Bronchial epithelial cell (primary cell): ENCODE results near the gene CCDC188. TPM values are rescaled to one million over a fixed set of nuclear protein-coding genes. Genes with fewer than 3 reads are reported as not detected.

ENCODE experiments used
- DNase-seq: peaks from one replicate; pipeline ENCODE4 v3.0.0-alpha.2; 2010; ENCODE audit warnings: low read depth
- FAIRE-seq: peaks from 2 replicates; lab custom pipeline; 2011; peaks lifted over from hg19 to GRCh38; lab: Jason Lieb, UNC
- H3K27me3 ChIP-seq: 2 replicates; pipeline ENCODE4 v1.5.1; 2011; ENCODE audit warnings: low read length; ENCODE audit not compliant: control insufficient read depth, insufficient read depth
- H3K36me3 ChIP-seq: 2 replicates; pipeline ENCODE4 v1.5.1; 2011; ENCODE audit warnings: low read length; ENCODE audit not compliant: control insufficient read depth, insufficient read depth
- H3K4me3 ChIP-seq: 2 replicates; pipeline ENCODE4 v1.5.1; 2011; ENCODE audit warnings: mild to moderate bottlenecking, low read depth, low read length, control low read depth
- CTCF ChIP-seq: IDR thresholded peaks from 2 replicates; pipeline ENCODE4 v1.5.1; 2011; ENCODE audit warnings: mild to moderate bottlenecking, moderate library complexity, low read length, control low read depth, inconsistent platforms; ENCODE audit not compliant: insufficient read depth, severe bottlenecking
- total RNA-seq: library from RNA; depleted of rRNA; stranded (reverse); fragments of >200 nt; gene quantifications from 2 replicates; pipeline ENCODE4 v1.2.1, GENCODE V29; 2014

The CCDC188 gene
- total RNA-seq, 1 donor from 2014 or later, result not detected

DNA sequence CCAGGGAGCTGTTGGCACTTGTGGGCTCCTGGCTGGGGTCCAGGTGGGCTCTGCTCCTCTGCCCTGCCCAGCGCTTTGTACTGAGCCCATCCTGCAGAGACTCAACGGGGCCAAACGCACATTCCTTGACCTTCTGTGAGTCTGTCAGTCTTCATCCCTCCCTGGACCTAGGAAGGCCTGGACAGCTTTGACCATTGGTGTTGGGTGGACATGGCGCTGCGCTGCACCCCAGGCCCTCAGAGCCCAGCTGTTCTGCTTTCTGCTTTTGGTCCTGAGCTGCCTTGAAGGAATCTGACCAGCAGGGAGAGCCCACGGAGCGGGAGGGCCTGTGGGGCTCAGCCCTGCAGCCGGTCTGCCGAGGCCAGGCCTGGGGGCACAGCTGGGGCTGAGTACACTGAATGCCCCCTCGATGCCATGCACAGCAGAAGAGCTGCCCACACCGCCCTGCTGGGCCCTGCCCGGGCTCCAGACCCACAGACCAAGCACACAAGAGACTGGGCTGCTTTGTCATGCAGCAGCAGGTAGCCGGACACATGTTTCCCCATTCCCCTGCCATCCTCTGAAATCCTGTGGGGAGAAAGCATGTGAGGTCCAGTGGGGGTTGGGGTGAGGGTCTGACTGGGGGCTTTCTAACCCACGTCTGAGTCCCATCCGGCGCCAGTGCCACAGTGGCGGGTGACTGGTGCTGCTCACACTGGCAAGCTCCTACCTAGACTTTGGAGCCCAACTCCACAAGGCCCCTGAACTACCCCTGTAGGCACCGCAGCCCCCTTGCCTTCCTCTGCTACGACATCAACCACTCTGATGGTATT is 24.1 kb upstream of the CCDC188 start:
- no peak overlapping the region for H3K4me3 ChIP-seq
- H3K36me3 ChIP-seq, result no peaks in the 10 kb centered on the region
- TF ChIP-seq CTCF, result no peak
- FAIRE-seq, result no peak
- DNase-seq, result no peak
- H3K27me3 ChIP-seq, result peaks cover 5% of the 10 kb centered on the region

GRCh38 chr22:20173772-20174171 is 22.9 kb upstream of the CCDC188 start:
- no peaks in the 10 kb centered on the region for H3K36me3 ChIP-seq
- TF ChIP-seq CTCF, result no peak
- no peak overlapping the region for H3K4me3 ChIP-seq
- DNase-seq (no peak), FAIRE-seq (no peak)
- H3K27me3 ChIP-seq, result peaks cover 5% of the 10 kb centered on the region

DNA sequence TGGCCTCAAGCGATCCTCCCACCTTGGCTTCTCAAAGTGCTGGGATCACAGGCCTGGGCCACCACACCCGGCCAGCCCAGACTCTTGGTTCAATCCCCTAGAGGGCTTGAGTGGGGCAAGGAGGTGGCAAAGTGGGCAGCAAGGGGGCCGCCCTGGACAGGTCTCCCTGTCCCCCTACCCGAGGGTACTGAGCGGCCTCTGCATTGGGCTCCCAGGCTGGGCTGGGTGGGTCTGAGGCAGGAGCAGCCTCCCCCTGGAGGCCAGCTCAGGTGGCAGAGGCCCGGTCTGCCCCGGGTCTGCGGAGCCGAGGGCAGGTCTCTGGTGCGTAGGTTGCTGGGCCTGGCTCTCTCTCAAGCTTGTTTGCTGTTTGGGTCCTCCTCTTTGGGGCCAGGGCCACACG is 22.4 kb upstream of the CCDC188 start:
- no peak for DNase-seq
- no peak for FAIRE-seq
- no peak overlapping the region for H3K4me3 ChIP-seq
- no peaks in the 10 kb centered on the region for H3K36me3 ChIP-seq
- TF ChIP-seq CTCF, result no peak
- peaks cover 5% of the 10 kb centered on the region for H3K27me3 ChIP-seq

DNA sequence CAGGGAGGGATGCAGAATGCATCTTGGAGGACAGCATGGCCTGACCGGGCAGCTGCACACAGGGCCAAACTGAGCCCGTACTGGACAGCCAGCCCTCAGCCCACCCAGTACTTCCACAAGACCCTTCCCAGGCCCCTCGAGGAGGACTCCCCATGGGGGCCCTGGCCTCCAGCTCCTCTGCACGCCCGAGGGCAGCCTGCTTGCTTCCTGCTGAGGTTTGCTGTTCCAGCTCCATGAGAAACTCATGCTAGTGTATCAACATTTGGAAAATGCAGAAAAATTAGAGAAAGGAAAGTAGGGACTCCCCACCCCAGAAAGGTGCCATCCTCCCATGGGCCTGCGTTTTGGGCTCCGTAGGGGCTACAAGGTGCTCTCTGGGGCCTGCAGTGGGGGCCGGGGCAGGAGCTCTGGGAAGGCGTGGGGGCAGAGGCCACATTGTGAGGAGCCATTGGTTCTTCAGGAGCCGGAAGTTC is 21.3 kb upstream of the CCDC188 start:
- FAIRE-seq (no peak), DNase-seq (no peak)
- H3K27me3 ChIP-seq, result peaks cover 5% of the 10 kb centered on the region
- H3K4me3 ChIP-seq, result no peak overlapping the region
- TF ChIP-seq CTCF, result no peak
- no peaks in the 10 kb centered on the region for H3K36me3 ChIP-seq

DNA sequence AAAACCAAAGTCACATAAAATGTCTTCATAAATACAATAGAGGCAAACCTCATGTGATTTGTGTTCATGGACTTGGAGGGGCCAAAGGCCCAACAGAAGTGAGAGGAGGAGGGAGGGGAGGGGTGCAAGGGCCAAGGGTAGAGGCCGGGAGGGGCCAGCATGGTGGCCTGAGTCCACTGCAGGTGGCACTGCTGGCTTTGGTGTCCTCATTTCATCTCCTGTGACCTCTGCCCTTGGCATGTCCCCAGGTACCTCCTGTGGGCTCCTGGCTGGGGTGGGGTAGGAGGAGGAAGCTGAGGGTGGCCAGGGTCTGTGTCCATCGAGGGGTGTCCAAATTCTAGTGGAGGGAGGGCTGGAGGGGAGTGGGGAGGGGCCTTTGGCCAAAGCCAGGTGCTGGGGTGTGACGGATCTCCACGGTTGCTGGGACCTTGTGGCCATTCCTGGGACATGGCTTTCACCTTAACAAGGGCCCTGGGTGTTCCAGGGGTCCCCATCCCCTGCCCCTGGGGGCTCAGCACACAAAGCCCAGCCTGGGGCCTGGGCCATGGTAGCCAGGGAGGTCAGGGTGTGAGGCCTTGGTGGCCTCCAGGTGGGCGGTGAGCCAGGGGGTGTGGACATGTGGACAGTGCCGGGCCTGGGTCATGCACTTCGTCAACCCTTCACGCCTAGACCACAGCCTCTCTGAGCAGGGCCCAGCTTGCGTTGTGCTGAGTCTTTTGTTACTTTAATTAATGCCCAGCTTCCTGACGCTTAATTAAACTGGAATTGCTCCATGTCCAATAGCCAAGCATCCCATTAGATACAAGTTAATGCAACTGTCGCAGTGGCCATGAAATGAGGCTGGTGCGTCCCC is 20.7 kb upstream of the CCDC188 start:
- Histone ChIP-seq H3K36me3 (no peaks in the 10 kb centered on the region), H3K27me3 (peaks cover 5% of the 10 kb centered on the region), H3K4me3 (no peak overlapping the region)
- TF ChIP-seq CTCF, result no peak
- DNase-seq (no peak), FAIRE-seq (no peak)
